D721Med (cell line): ENCODE results near the gene BAZ2B.

Source experiments
- DNase-seq: peaks from one replicate; pipeline ENCODE4 v3.0.0; 2011; ENCODE audit warnings: low spot score; ENCODE audit not compliant: insufficient read length
- FAIRE-seq: peaks from 2 replicates; lab custom pipeline; 2011; peaks lifted over from hg19 to GRCh38; lab: Jason Lieb, UNC
- TF ChIP-seq, protein P1 (sequence below): IDR thresholded peaks from 2 replicates; pipeline ENCODE4 v1.5.1; 2012; ENCODE audit warnings: mild to moderate bottlenecking, control low read depth; ENCODE audit not compliant: insufficient read depth; ENCODE audit errors: missing control alignments

BAZ2B gene

DNA sequence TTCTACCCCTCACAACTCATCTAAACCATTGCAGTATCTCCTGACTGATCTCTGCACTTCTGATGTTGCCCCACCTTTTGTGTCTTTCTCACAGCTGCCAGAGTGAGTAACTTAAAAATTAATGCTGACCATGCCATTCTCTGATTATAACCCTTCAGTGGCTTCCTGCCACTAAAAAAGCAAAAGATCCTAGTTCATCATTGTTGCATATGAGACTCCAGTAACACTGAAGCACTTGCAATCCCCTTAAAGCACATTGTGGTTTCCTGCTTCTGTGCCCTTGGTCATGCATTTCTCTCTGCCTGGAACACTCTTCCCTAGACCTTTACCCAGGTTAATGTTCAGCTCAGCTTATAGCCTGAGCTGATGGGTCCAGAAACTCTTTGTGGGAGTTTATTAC lies 234.8 kb downstream of the BAZ2B start:
- DNase-seq (no peak), FAIRE-seq (no peak)
- TF ChIP-seq, protein P1, sequence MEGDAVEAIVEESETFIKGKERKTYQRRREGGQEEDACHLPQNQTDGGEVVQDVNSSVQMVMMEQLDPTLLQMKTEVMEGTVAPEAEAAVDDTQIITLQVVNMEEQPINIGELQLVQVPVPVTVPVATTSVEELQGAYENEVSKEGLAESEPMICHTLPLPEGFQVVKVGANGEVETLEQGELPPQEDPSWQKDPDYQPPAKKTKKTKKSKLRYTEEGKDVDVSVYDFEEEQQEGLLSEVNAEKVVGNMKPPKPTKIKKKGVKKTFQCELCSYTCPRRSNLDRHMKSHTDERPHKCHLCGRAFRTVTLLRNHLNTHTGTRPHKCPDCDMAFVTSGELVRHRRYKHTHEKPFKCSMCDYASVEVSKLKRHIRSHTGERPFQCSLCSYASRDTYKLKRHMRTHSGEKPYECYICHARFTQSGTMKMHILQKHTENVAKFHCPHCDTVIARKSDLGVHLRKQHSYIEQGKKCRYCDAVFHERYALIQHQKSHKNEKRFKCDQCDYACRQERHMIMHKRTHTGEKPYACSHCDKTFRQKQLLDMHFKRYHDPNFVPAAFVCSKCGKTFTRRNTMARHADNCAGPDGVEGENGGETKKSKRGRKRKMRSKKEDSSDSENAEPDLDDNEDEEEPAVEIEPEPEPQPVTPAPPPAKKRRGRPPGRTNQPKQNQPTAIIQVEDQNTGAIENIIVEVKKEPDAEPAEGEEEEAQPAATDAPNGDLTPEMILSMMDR: no peak

GRCh38 chr2:159380685-159381239 lies 235.6 kb downstream of the BAZ2B start:
- DNase-seq: no peak
- TF ChIP-seq, protein P1: no peak
- no peak for FAIRE-seq

DNA sequence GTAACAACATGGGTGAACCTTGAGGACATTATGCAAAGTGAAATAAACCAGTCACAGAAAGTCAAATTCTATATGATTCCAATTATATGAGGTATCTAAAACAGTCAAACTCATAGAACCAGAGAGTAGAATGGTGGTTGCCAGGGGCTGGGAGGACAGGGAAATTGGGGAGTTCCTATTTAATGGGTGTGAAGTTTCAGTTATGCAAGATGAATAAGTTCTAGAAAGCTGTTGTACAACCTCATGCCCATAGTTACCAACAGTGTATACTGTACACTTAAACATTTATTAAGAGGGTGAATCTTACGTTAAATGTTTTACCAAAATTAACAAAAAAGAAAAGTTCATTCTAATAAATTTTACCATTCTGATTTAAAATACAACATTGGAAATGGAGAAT lies 237.2 kb downstream of the BAZ2B start:
- FAIRE-seq: no peak
- DNase-seq: no peak
- TF ChIP-seq, protein P1: no peak

DNA sequence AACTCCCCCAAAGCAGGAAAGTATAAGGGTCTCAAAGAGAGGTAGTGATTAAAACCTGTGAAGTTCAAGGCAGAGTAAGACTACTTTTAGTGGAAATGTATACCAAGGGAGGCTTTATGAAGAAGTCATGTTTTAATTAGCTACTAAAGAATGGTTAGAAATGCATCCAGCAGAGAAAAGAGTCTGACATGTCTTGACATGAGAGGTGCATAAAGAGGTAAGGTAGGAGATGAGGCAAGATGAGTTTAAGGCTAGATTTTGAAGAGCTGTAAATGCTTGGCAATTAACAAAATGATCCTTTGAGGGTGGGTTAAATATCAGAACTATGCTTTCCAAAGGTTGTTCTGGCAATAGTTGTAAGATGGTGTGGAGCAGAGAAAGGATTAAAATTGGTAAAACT lies 241.1 kb downstream of the BAZ2B start:
- TF ChIP-seq, protein P1: no peak
- FAIRE-seq (no peak), DNase-seq (no peak)

GRCh38 chr2:159371506-159371905 lies 244.8 kb downstream of the BAZ2B start:
- no peak for FAIRE-seq
- TF ChIP-seq, protein P1: no peak

DNA sequence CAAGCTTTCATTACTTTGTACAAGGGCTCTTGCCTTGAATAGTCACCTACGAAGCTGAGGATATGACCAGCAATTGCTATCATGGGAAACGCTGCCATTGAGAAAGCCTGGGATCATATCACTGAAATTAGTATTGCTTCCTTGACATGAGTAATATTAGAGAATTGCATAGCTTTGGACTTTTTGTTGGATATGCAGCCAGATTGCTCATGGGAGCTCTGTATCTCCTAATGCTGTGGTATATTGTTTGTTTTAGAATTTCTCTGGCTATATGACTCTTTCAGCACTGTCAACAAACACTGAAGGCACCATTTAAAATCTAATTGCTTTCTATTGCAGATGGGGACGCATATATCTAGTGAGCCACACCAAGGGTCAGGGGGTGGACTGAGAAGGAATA lies 249.8 kb downstream of the BAZ2B start:
- TF ChIP-seq, protein P1: no peak
- FAIRE-seq (no peak), DNase-seq (no peak)

More at GRCh38 chr2:159371506-159371905, 244.8 kb downstream of the BAZ2B start:
- no peak for DNase-seq

DNA sequence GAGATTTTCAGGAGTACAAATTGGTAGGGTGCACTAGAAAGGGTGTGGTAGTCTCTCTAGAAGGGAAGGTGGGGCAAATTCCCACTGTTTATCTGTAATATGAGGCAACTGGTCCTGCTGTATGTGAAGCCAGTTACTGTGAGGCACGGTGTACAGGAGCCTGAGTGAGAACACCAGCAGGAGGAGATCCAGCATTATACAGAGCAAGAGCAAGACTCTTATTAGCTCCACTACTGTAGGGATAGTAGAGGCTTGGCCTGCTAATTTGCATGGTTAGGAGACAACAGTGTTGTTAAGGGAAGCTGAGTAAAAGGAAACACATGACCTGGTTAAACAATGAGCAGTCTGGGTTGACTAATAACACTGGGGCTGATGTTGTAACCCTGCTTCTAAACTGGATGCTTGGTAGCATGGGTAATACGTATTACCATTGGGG lies 253.5 kb downstream of the BAZ2B start:
- FAIRE-seq (no peak), DNase-seq (no peak)
- TF ChIP-seq, protein P1: no peak
